ENCODE results near the gene TRIM68. TPM values are rescaled to one million over a fixed set of nuclear protein-coding genes. Genes with fewer than 3 reads are reported as not detected.
A peak's percentile ranks its signal among the peaks of the same experiment; 100 is the strongest.

TRIM68 gene
- total and polyA plus RNA-seq, 2 of the 4 experiments (the other 2 are of a cell fraction): 8.1 to 8.4 TPM

DNA sequence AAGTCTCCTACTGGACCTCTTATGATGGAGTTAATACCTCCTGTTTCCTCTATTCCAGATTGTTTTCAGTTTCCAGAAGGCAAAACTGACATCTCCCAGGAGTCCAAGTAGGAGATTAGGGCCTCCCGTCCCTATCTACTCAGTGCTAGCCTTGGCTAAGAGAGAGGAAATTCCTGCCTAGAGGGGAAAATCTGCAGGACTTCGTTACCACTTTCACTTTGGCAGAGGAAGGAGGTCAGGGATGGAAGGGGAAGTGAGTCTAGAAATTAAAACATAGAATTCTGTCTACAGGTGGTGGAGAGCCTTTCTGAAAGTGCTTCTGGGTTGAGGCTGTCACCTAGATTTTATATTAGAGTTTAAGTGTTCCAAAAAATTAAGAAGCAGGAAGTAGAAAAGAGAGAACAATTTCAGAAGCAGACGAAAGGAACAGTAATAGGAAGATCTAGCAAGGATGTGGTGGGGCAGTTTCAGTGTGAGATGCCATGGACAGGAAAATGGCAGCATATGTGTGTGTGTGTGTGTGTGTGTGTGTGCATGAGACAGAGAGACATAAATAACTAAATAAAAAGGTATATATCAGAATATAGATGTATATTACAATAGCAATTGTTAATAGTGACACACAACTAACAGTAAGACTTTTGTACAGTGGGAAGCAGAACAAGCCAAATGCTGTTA lies 2.4 kb upstream of the TRIM68 start:
- Histone ChIP-seq H3K4me3 (ENCODE audit: insufficient read depth, low read depth, low read length) (peak overlapping the region; percentile 15; the same call in 1 of the 2 replicates), H3K9ac (ENCODE audit: low read depth, low read length) (peak overlapping the region; percentile 53; the same call in 1 of the 2 replicates), H2BK120ac (ENCODE audit: low read depth, low read length) (no peak overlapping the region)

More for the DNA sequence above, 2.4 kb upstream of the TRIM68 start:
- no CpG with 5 or more reads among the region's 3 CpGs for WGBS, 2 experiments (ENCODE audit: extremely low coverage in 2 of 2, insufficient read length in 1 of 2)
- Histone ChIP-seq H3K9me1 (ENCODE audit: insufficient read depth, low read length) (0 out of 2 replicates have a peak, but pooled peaks cover 2% of the 10 kb centered on the region), H3K14ac (replicated peaks; ENCODE audit: low read depth, low read length) (no peak overlapping the region), H2BK20ac (ENCODE audit: low read depth, low read length) (no peak overlapping the region), H2BK5ac (ENCODE audit: low read depth, low read length, poor library complexity, severe bottlenecking) (no peak overlapping the region), H2AK9ac (replicated peaks; ENCODE audit: low read depth, low read length, poor library complexity) (no peak overlapping the region), H2BK15ac (ENCODE audit: low read depth, low read length) (no peak overlapping the region), H3K4me1 (ENCODE audit: control insufficient read depth, insufficient read depth, low read length) (peaks cover 7% of the 10 kb centered on the region), H2AK5ac (ENCODE audit: low read depth, low read length) (no peak overlapping the region), H3K4ac (ENCODE audit: low read depth, low read length) (no peak overlapping the region), H3K23ac (ENCODE audit: low read depth, low read length) (no peak overlapping the region), H3K4me2 (ENCODE audit: low read depth, low read length) (peak overlapping the region; percentile 27), H3K9me3 (ENCODE audit: control insufficient read depth, insufficient read depth, low read length) (no peaks in the 10 kb centered on the region), H4K20me1 (ENCODE audit: insufficient read depth, low read length) (no peaks in the 10 kb centered on the region), H3K27me3 (ENCODE audit: control insufficient read depth, insufficient read depth, low read length) (peaks cover 2% of the 10 kb centered on the region; the same call in 1 of the 2 replicates), H4K5ac (ENCODE audit: low read depth, low read length) (peak overlapping the region; percentile 13), H4K8ac (ENCODE audit: low read depth in 2 of 2, low read length in 2 of 2) (peak overlapping the region; percentile 49 to 77; a peak in 3 of 4 replicates), H2AFZ (replicated peaks; ENCODE audit: low read length, poor library complexity) (peak overlapping the region; percentile 71), H3K27ac (ENCODE audit: insufficient read depth, low read length) (no peak overlapping the region), H3K18ac (ENCODE audit: low read depth, low read length) (peak overlapping the region; percentile 6; the same call in 1 of the 2 replicates), H4K91ac (ENCODE audit: insufficient read depth, low read depth, low read length) (no peak overlapping the region), H3K56ac (ENCODE audit: extremely low read depth, insufficient read depth, low read length) (no peak overlapping the region), H3K36me3 (ENCODE audit: control insufficient read depth, insufficient read depth, low read length) (no peaks in the 10 kb centered on the region), H3K79me1 (ENCODE audit: low read depth in 1 of 2, low read length in 2 of 2) (peaks cover 0 to 8% of the 10 kb centered on the region in 2 experiments; a peak in 3 of 4 replicates)
- in situ Hi-C loops (cut with MboI; ENCODE audit: low sequenced_read_pairs): no loop called here
- ChIA-PET CTCF (no interaction called here), POLR2A (ENCODE audit: unreplicated experiment) (no interaction called here)
- ATAC-seq (ENCODE audit: low read depth) (no peak), DNase-seq (peak; percentile 5)
- dilution Hi-C loops (cut with HindIII; ENCODE audit: low sequenced_read_pairs, unreplicated experiment): no loop called here
- intact Hi-C loops (cut with micrococcal nuclease): no loop called here
- TF ChIP-seq RAD21 (IDR thresholded peaks at IDR 0.05; ENCODE audit: low read length) (no peak), CHD1 (IDR thresholded peaks at IDR 0.05; ENCODE audit: low read depth, low read length) (no peak), RFX5 (IDR thresholded peaks at IDR 0.05; ENCODE audit: low read depth, low read length) (no peak), CEBPB (IDR thresholded peaks at IDR 0.05; ENCODE audit: low read depth, low read length) (no peak), MAZ (IDR thresholded peaks at IDR 0.05; ENCODE audit: borderline replicate concordance, low read depth, low read length) (no peak), SMC3 (IDR thresholded peaks at IDR 0.05; ENCODE audit: low read depth, low read length) (no peak), BHLHE40 (IDR thresholded peaks at IDR 0.05; ENCODE audit: low read depth, low read length) (no peak), MXI1 (IDR thresholded peaks at IDR 0.05; ENCODE audit: borderline replicate concordance, low read depth, low read length) (no peak), POLR2A (IDR thresholded peaks at IDR 0.05; ENCODE audit: low read depth, low read length) (no peak), FOS (IDR thresholded peaks at IDR 0.05; ENCODE audit: low read depth, low read length) (no peak), MAFK (IDR thresholded peaks at IDR 0.05; ENCODE audit: low read depth, low read length) (no peak), RCOR1 (IDR thresholded peaks at IDR 0.05; ENCODE audit: insufficient replicate concordance, low read length) (no peak), NFE2L2 (IDR thresholded peaks at IDR 0.05; ENCODE audit: low read depth, low read length) (no peak)
- TF ChIP-seq, protein P1, sequence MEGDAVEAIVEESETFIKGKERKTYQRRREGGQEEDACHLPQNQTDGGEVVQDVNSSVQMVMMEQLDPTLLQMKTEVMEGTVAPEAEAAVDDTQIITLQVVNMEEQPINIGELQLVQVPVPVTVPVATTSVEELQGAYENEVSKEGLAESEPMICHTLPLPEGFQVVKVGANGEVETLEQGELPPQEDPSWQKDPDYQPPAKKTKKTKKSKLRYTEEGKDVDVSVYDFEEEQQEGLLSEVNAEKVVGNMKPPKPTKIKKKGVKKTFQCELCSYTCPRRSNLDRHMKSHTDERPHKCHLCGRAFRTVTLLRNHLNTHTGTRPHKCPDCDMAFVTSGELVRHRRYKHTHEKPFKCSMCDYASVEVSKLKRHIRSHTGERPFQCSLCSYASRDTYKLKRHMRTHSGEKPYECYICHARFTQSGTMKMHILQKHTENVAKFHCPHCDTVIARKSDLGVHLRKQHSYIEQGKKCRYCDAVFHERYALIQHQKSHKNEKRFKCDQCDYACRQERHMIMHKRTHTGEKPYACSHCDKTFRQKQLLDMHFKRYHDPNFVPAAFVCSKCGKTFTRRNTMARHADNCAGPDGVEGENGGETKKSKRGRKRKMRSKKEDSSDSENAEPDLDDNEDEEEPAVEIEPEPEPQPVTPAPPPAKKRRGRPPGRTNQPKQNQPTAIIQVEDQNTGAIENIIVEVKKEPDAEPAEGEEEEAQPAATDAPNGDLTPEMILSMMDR (conservative IDR thresholded peaks at IDR 0.05; ENCODE audit: low read depth, low read length): no peak
- TF ChIP-seq, protein P2, sequence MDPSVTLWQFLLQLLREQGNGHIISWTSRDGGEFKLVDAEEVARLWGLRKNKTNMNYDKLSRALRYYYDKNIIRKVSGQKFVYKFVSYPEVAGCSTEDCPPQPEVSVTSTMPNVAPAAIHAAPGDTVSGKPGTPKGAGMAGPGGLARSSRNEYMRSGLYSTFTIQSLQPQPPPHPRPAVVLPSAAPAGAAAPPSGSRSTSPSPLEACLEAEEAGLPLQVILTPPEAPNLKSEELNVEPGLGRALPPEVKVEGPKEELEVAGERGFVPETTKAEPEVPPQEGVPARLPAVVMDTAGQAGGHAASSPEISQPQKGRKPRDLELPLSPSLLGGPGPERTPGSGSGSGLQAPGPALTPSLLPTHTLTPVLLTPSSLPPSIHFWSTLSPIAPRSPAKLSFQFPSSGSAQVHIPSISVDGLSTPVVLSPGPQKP (IDR thresholded peaks at IDR 0.05; ENCODE audit: borderline replicate concordance, low read depth, low read length): no peak
- BruUV-seq (replicated peaks): no TSS peak
